Inferior parietal cortex (tissue), 1 donor: ENCODE measurements around the gene DLX4.

Experiments used
- DNase-seq: peaks from one replicate; pipeline ENCODE4 v3.0.0-alpha.2; 2016; ENCODE audit errors: extremely low spot score

Gene DLX4

DNA sequence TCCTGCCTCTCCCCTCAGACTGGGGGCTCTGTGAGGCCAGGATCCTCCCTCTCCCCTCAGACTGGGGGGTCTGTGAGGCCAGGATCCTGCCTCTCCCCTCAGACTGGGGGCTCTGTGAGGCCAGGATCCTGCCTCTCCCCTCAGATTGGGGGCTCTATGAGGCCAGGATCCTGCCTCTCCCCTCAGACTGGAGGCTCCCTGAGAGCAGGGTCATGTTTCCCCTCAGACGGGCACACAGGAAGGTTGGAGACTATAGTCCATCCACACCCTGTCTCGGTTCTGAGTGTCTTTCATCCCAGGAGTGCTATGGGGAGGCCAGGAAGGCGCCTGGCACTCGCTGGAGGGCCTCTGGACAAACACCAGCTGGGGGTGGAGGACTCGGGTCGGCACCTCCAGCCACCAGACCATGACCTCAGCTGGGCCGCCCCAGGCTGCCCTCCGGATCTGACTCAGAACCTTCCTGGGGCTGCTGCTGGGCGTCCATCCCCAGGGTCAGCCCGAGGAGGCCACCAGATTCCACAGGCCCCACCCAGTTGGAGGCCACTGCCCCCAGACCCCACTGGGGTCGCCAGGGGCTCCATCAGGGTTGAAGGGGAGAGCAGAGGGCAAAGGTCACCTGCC lies 21.9 kb upstream of the DLX4 start:
- DNase-seq = no peak

DNA sequence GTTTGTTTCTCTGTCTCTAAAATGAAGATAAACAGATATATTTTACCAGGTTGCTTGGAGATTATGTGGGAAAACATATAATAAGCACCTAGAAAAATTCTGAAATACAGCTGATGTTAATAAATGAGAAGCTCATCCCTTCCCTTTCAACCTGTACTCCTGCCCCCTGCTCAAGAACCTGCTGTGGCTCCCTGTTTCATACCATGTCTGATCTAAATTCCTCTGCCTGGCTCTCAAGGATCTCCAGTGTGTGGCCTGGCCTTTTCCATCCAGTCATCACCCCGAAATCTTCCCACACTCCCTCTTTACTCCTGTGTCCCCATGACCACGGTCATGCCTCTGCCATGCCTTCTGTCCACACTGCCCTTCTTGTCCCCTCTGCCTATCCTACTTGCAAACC lies 19.4 kb upstream of the DLX4 start:
- no peak for DNase-seq

DNA sequence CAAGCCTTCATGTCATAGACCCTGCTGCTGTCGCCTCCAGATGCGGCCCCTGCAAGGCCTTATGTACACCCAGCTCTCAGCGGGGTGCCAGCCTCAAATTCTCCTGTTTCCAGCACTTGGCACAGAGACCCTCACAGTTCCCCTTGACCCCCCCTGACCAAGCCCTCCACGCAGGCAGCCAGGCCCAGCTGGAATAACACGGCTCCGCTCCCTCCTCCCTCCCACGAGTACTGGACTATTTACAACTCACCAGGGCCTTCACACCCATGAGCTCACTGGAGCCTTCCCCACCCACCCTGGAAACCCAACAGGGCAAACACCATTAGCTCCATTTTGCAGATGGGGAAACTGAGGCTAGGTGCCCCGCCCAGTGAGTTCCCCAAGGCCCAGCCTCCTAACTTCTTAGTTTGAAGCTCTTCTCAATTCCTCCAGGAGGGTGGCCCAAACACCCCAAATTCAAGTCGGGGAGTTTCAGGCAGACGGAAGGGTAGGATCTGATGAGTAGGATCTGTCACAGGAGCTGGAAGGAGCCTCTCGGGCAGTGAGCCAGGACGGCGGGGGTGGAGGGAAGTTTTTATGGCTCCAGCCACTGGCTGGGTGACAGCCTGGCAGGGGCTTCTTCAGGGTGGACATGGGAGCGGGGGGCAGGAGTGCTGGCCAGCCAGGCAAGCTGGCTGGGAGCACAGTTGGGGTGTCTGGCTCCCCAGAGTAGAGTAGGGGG lies 17.5 kb upstream of the DLX4 start:
- no peak for DNase-seq

DNA sequence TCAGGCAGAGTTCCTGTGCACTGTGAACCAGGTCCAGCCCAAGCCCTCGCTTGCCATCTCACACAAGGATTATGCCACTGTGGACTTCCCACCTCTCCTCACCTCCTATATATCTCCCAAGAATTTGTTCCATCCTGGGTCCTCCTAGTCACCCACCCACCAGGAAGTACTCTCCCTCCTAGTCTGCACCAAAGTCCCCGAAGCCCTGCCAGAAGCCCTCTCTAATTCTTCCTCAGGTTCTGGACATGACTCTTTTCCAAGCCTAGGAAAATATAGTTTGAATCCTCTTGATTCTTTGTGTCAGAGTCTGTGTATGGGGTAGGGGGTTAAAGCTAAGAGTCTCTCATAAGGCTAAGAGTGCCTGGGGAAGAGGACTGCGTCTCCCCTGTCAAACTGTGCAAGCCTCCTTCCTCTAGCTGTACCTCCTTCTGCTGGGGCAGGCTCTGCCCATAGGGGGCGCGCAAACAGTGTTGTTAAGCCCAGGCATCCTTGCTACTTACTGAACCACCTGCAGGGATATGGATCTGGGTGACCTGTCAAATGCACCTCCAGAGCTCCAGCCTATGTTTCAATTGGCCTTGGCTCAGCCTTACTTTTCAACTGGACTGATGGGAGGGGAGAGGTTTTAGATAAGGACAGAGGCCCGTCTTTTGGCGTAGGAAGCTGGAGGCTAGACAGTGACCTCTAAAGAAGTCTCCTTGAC lies 16.6 kb upstream of the DLX4 start:
- peak; percentile 48 for DNase-seq

DNA sequence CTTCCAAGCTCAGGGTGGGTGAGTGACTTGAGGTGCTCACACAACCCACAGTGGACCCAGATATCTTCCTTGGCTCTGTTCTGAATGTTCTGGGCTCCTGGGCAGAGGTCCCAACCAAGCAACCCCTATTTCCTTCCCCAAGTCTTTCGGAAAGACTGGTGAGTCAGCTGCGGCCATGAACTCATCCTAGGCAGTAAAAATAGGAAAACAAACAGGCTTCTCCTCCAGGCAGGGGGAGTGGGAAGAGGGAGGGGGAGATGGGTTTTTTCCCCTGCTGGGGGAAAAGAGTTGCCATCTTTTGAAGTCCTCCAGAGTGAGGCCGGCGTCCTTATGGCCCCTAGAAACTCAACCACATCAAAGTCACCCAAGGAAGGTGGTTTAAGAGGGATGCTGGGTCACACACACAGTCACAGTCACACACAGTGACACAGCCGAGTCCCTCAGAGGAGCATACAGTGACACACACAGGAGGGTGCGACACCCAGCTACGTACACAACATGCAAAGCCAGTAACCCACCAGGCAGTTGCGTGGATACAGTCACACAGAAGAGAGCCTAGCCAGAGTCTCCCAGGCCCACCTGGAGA lies 16.0 kb upstream of the DLX4 start:
- DNase-seq = no peak

DNA sequence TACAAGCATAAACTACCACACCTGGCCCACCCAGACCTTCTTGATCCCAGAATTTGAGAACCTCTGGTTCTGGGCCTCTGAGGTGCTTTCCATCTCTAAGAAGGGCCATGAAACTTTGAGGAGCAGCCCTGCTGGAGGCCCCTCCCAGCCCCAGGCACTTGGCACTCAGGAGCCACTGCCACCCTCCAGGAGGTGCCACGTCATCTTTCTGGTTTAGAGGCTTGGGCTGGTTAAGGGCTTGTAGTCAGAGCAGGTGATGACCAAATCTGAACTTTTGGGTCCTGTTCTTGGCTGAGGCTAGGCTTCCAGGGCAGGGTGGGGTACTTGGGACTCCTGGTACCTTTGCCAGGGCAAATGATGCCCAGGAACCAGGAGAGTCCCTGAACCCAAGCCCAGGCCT lies 13.8 kb upstream of the DLX4 start:
- DNase-seq = no peak

DNA sequence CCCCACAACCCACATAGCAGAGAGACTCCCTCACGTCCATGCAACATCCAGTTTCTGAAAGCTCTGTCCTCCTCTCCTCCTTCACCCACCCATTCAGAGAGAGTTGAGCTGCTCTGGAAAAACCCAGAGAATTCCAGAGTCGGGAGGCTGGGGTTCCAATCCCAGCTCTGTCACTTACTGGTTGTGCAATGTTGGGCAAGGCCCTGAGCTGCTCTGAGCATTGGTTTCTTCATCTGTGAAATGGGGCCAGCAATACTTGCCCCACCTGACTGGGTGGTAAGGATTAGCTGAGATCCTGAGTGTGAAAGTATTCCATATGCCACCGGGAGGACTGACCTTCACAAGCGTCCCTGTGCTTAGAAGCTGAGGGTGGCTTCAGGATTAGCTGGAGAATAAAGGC lies 12.2 kb upstream of the DLX4 start:
- no peak for DNase-seq

DNA sequence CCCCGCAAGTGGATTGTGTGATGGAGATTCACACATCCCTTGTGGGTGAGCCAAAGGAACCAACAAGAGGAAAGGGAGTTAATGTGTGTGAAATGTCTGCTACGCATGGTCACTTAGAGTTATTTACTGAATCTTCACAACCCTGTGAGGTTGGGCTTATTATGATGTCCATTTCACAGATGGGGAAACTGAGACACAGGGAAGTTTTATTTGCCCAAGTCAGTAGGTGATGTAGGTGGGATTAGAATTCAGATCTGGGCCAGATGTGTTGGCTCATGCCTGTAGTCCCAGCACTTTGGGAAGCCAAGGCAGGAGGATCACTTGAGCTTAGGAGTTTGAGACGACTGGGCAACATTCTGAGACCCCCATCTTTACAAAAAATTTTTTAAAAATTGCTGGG lies 11.6 kb upstream of the DLX4 start:
- DNase-seq = no peak

DNA sequence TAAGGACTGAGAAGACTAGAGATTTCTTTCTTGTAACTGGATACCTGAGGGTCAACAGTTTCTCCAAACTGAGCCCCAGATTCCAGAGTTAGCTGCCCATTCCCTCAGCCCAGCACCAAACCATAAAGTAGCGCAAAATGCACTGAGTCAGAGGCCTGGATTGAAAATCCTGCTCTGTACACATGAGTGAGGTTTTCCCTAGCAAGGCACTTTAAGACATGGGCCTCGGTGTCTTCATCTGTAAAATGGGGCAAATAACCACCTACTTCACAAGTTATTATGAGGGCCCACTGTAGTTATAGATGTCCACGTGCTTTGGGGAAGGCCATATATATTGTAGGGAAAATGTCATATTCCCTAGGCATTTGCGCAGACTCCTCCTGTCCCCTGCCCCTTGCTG lies 10.3 kb upstream of the DLX4 start:
- no peak for DNase-seq

DNA sequence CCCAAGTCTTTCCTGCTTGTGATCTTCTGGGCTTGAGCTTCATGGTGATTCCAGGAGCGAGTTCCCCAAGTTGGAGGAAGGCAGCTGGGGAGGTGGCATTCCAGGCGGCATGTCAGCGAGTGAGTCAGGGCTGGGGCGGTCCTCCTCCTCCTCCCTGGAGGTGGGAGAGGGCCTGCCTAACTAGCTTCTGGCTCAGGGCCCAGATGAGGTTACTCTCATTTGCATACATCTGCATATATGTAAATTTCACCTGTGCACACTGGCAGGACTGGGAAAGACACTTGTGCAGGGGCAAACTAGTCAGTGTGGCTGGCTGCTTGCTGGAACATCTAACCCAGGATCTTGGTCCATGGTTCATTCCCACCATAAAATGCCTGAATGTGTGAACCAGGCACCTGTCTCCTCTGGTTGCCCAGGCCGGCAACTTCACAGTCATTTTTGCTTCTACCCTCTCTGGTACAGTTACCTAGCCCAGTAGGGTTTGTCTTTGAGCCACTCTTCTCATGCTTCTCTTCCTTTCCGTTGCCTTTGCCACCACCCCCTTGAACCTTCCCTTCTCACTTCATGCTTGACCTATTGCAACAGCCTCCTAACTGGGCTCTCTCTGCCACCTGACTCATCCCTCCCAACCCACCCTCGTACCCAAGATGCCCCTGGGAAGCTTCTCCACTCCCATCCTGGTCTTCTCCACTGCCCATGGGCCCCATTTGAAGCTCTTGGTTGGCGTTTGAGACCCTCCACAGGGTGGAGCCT lies 9.6 kb upstream of the DLX4 start:
- no peak for DNase-seq

DNA sequence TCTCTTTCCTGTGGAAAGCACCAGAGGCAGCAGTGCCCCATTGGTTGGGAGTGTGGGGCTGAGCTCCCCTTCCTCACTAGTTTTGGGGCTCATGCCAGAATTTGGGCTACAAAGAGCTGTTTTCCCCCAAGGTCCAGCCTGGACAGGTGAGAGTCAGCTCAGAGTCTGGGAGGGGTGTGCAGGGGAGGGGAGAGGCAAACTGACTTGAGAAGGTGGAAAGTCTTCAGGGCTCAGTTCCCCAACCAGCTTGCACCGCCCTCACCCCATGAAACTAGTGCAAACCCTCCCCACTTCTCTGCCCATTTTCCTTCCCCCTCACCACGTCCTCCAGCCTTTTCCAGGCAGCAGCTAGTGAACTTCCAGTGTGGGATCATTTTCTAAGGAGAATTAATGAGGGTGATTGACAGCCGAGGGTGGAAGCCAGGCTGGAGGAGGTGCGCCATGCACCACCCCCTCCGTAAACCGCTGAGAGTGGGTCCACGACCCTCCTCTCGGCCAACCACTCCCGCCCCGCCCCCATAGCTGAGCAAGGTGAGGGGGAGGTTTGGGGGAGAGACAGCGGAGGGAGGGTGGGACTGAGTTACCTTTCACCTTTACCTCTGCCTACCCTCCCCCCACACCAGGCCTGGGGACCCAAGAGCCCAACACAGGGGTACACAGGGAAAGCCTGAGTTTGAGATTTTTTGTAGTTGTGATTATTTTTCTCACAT lies 6.2 kb upstream of the DLX4 start:
- no peak for DNase-seq

DNA sequence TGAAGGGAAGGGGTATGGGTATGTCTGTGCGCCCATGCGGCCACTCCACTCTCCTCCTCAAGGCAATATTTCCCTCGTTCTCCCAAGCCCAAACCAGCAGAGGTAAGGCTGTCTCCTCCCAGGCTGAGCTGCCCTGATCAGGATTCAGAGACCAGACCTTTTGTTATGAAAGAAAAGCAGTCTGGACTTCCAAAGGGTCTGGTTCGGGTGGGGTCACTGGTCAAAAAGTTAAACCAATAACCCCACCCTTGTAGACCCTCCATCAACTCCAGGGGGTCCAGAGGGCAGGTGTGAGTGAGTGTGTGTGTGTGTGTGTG lies 5.7 kb upstream of the DLX4 start:
- no peak for DNase-seq

DNA sequence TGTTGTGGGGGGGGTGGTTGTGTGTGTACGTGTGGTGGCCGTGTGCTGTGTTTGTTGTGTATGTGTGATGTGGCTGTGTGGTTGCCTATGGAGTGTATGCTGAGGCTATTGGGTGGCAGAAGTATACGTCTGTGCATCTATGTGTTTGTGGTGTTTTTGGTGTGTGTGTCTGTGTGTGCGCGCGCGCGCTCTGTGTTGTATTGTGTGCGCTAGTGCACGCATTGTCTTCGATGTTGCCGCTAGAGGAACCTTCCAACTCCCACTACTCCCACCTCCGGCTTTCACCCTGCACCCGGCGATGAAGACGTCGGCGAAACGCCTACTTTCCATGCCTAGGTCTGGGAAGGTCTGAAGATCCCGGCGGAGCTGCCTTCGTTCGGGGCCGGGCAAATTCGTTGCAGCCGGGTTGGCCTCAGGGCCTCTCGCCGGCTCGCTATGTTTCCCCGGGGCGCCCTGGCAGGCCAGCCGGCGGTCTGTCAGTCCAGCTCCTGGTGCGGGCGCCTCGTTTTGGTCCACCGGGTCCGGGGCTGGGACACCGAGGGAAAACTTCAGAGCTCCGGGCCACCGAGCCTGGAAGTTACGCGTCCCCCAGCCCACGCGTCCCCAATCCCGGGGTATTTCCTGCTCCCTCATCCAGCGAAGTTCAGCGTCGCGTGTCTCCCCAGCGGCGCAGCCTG lies 5.2 kb upstream of the DLX4 start:
- DNase-seq = no peak

DNA sequence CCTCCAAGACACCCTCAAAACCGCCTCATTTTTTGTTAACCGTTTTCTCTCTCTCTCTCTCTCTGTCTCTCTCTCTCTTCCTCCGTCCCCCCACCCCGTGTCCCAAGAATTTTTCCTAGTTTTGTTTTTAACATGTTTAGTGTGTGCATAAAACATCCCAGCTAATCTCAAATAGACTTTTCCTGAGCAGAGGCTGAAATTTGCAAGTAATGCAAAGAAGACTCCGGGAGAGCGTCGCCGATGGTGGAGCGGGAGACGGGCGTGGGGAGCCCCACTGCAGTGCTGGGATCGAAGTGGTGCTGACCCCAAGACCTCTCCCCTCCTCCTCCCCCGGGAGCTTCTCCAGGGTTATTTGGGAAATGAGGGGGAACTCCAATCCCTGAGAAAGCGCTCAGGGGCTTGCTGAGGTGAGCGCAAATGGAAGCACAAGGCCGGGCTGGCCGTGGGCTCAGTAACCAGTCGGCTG lies 4.7 kb upstream of the DLX4 start:
- no peak for DNase-seq

DNA sequence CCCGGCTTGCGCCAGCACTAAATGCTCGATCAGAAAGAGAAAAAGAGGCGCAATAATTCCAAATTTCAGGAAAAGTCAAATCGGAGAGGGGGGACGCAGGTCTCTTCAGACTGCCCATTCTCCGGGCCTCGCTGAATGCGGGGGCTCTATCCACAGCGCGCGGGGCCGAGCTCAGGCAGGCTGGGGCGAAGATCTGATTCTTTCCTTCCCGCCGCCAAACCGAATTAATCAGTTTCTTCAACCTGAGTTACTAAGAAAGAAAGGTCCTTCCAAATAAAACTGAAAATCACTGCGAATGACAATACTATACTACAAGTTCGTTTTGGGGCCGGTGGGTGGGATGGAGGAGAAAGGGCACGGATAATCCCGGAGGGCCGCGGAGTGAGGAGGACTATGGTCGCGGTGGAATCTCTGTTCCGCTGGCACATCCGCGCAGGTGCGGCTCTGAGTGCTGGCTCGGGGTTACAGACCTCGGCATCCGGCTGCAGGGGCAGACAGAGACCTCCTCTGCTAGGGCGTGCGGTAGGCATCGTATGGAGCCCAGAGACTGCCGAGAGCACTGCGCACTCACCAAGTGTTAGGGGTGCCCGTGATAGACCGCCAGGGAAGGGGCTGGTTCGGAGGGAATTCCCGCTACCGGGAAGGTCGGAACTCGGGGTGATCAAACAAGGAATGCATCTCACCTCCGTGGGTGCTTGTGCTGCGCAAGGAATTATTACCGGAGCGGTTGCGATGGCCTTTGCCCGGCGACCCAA lies 4.0 kb upstream of the DLX4 start:
- DNase-seq = no peak

DNA sequence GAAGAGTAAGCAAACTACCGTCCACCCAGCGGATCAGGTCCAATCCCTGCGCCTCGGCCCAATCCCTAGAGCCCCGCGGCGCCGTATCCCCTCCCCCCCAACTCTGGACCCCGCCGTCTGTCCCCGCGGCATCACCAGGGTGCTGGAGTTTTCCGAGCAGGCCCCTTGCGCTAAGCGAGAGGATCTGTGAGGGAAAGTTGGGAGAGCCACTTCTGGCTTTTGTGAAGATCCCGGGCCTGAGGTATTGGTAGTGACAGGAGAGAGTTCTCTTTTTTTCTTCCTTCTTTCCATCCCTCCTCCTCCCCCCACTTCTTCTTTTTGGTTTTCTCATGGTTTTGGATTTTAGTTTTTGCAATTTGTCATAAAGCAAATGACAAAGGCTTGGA lies 3.5 kb upstream of the DLX4 start:
- DNase-seq = no peak

DNA sequence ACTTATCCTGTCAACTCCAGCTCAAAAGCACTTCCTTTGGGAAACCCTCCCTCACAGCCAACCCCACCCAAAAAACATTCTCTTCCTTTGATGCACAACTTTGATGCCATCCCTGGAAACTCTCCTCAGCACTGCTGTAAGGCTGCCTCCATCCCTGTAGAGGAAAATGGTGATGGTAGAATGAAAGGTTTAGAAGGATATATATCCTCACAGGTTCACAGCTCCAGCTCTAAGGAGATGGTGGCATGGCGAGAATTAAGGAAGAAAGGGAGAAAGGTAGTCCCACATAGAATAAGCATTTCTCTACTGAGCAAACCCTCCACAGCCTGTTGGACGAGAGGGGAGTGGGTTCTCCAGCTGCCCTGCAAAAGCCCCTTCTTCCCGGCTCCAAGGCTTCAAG lies 2.2 kb upstream of the DLX4 start:
- no peak for DNase-seq

DNA sequence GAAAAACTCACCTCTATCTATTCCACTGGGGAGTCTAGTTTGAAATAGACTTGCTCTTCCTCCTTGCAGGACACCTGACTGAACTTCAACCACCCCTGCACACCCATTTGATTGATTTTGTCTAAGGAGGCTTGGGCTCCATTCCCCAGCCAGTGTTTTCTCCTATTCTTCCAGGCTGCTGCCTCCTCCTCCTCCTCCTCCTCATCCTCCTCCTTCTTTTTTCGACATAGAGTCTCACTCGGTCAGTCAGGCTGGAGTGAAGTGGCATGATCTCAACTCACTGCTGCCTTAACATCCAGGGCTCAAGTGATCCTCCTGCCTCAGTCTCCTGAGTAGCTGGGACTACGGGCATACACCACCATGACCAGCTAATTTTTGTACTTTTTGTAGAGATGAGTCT lies 1.8 kb upstream of the DLX4 start:
- DNase-seq = no peak

DNA sequence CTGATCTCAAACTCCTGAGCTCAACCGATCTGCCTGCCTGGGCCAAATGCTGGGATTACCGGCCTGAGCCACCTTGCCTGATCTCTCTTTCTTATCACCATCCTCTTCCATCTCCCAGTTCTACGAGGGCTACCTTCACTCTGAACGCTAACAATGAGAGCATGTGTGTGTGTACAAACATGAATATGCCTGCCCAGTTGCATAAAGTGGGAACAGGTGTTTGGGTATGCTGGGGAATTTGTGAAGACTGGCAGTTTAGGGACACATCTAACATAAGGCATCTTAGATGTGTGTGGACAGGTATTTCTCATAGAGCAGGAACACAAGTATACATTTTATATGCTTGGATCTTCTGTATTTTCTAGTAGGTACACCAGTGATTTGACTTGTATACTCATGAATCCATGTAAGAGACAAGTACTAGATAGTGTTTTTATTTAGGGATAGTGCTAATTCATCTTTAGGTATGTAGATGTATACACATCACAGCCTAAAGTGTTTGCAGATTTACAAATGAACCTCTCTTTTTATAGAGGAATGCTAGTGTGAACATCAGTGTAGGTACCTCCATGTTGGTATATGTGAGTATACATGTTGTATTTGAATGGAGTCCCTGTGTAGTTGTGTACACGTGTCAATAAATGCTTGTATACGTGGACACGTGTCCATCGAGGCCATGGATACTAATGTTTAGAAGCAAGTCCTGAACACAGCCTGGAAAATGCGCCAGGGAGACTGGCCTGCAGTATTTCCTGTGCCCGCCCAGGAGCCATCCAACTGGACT lies 1.2 kb upstream of the DLX4 start:
- DNase-seq = no peak
